Measurements from ENCODE around the gene C9orf50.

DNA sequence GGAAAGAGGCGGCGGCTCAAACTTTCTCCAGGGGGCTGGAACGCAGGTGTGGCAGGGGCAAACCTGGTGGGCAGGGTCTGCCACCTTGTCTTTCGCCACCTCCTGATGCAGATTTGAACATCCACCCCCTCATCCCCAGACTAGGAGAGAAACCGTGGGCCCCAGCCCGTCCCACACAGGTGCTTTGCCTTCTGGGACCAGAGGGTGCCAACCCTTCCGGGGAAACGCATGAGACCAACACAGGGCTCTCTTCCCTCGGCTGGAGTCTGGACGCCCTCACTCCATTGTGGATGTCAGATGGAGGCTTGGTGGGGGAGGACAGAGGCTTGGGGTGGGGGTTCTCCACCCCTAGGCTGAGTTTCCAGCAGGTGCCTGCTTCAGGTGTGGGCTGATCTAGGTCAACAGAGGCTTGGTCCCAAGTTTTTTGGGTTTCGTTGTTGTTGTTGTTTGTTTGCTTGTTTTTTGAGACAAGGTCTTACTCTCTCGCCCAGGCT, 9.5 kb downstream of the C9orf50 start:
- TF ChIP-seq FOSL2 (IDR thresholded peaks at IDR 0.05), result no peak
- no peak for TF ChIP-seq FOSL2 (CRISPR knock-in tag; IDR thresholded peaks at IDR 0.05)
- no peak; the same call in 1 of the 2 replicates for TF ChIP-seq POLR2A (IDR thresholded peaks at IDR 0.05; ENCODE audit: low read length)
- TF ChIP-seq, protein P1, sequence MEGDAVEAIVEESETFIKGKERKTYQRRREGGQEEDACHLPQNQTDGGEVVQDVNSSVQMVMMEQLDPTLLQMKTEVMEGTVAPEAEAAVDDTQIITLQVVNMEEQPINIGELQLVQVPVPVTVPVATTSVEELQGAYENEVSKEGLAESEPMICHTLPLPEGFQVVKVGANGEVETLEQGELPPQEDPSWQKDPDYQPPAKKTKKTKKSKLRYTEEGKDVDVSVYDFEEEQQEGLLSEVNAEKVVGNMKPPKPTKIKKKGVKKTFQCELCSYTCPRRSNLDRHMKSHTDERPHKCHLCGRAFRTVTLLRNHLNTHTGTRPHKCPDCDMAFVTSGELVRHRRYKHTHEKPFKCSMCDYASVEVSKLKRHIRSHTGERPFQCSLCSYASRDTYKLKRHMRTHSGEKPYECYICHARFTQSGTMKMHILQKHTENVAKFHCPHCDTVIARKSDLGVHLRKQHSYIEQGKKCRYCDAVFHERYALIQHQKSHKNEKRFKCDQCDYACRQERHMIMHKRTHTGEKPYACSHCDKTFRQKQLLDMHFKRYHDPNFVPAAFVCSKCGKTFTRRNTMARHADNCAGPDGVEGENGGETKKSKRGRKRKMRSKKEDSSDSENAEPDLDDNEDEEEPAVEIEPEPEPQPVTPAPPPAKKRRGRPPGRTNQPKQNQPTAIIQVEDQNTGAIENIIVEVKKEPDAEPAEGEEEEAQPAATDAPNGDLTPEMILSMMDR (IDR thresholded peaks at IDR 0.05), result no peak
- TF ChIP-seq KDM1A (IDR thresholded peaks at IDR 0.05; ENCODE audit: low read depth), result no peak
- TF ChIP-seq CEBPB (IDR thresholded peaks at IDR 0.05), result no peak
- no peak for TF ChIP-seq RCOR1 (IDR thresholded peaks at IDR 0.05; ENCODE audit: low read depth, low read length)
- TF ChIP-seq EP300 (IDR thresholded peaks at IDR 0.05), result no peak

Data from A549 (cell line).